C4-2B (cell line): ENCODE data around the gene DAD1.

ENCODE experiments used
- ZFX ChIP-seq: fragments of 450-650 bp; IDR thresholded peaks from 2 replicates; pipeline ENCODE4 v1.6.1; 2017
- TF ChIP-seq, protein P1 (sequence below): fragments of 450-650 bp; conservative IDR thresholded peaks from 2 replicates; pipeline ENCODE4 v1.5.1; 2017; ENCODE audit warnings: mild to moderate bottlenecking

DNA sequence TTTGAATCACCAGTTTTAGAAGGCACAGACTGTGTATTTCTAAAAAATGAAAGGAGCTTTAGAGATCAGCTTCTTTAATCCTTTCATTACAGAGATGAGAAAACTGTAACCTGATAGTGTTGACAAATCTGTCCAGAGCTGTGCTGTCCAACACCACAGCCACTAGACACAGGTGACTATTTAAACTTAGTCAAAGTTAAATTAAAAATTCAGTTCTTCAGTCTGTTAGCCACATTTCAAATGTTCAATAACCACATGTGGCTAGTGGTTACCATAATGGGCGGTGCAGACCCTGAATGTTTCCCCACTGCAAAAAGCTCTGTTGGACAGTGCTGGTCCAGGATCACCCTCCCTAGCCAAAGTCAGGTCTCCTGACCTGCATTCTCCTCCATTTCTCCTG, 21.6 kb downstream of the DAD1 start:
- TF ChIP-seq, protein P1, sequence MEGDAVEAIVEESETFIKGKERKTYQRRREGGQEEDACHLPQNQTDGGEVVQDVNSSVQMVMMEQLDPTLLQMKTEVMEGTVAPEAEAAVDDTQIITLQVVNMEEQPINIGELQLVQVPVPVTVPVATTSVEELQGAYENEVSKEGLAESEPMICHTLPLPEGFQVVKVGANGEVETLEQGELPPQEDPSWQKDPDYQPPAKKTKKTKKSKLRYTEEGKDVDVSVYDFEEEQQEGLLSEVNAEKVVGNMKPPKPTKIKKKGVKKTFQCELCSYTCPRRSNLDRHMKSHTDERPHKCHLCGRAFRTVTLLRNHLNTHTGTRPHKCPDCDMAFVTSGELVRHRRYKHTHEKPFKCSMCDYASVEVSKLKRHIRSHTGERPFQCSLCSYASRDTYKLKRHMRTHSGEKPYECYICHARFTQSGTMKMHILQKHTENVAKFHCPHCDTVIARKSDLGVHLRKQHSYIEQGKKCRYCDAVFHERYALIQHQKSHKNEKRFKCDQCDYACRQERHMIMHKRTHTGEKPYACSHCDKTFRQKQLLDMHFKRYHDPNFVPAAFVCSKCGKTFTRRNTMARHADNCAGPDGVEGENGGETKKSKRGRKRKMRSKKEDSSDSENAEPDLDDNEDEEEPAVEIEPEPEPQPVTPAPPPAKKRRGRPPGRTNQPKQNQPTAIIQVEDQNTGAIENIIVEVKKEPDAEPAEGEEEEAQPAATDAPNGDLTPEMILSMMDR: no peak
- TF ChIP-seq ZFX: no peak
